Panc1 (cell line): Measurements from ENCODE around the gene GRIK4. TPM values are rescaled to one million over a fixed set of nuclear protein-coding genes. Genes with fewer than 3 reads are reported as not detected.
A peak's percentile ranks its signal among the peaks of the same experiment; 100 is the strongest.

ENCODE experiments used
- ATAC-seq: fragments of 200-7000 bp; cut with Tn5 transposase; 2 replicates; pipeline ENCODE4 v1.9.1; 2020; ENCODE audit warnings: mild to moderate bottlenecking, moderate library complexity
- BruUV-seq: library from RNA; stranded (reverse); fragments of 400-500 nt; replicated peaks from 2 replicates; lab custom pipeline; 2021; lab: Mats Ljungman, UMichigan
- CTCF ChIA-PET: fragments of 300-600 bp; sonication (Branson Sonifier 250); formaldehyde crosslinking; loops from one replicate; lab custom pipeline; 2022; ENCODE audit warnings: antibody characterized with exemption; lab: Charles Lee
- POLR2A ChIA-PET: fragments of 300-600 bp; sonication (Branson Sonifier 250); formaldehyde crosslinking; loops from one replicate; lab custom pipeline; 2022; ENCODE audit warnings: antibody characterized with exemption; lab: Charles Lee
- DNase-seq: peaks from one replicate; pipeline ENCODE4 v3.0.0-alpha.2; 2010; ENCODE audit warnings: low read depth, low spot score
- H3K27ac ChIP-seq: 2 replicates; pipeline ENCODE4 v1.5.1; 2011; ENCODE audit warnings: mild to moderate bottlenecking, low read length, inconsistent platforms
- H3K27me3 ChIP-seq: fragments of 200-500 bp; sonication (Bioruptor generic); 2 replicates; pipeline ENCODE4 v1.6.0; 2014; ENCODE audit warnings: low read length, inconsistent platforms; ENCODE audit not compliant: control insufficient read depth, insufficient read depth
- H3K36me3 ChIP-seq: fragments of 200-500 bp; sonication (Bioruptor generic); 2 replicates; pipeline ENCODE4 v1.5.1; 2014; ENCODE audit warnings: inconsistent platforms, mild to moderate bottlenecking, low read length, moderate library complexity; ENCODE audit not compliant: control insufficient read depth, insufficient read depth
- H3K4me1 ChIP-seq: 2 replicates; pipeline ENCODE4 v1.5.1; 2011; ENCODE audit warnings: inconsistent platforms, mild to moderate bottlenecking, low read length, moderate library complexity; ENCODE audit not compliant: control insufficient read depth, insufficient read depth
- H3K4me3 ChIP-seq, 2 experiments: 2 replicates each; pipeline ENCODE4 v1.5.1; 2011 to 2012; ENCODE audit warnings: low read depth in 2 of 2, low read length in 2 of 2, mild to moderate bottlenecking in 2 of 2, inconsistent platforms in 1 of 2, moderate library complexity in 1 of 2
- H3K9me3 ChIP-seq: fragments of 200-500 bp; sonication (Bioruptor generic); 2 replicates; pipeline ENCODE4 v1.5.1; 2014; ENCODE audit warnings: low read depth, mild to moderate bottlenecking, inconsistent platforms, low read length, moderate library complexity; ENCODE audit not compliant: control insufficient read depth, insufficient read depth
- SIN3A ChIP-seq: IDR thresholded peaks from 2 replicates; pipeline ENCODE4 v1.6.1; 2012; ENCODE audit warnings: low read depth, mild to moderate bottlenecking, low read length, moderate library complexity, borderline replicate concordance; ENCODE audit not compliant: insufficient read depth
- TCF7L2 ChIP-seq: IDR thresholded peaks from 2 replicates; pipeline ENCODE4 v1.6.1; 2011; ENCODE audit warnings: mild to moderate bottlenecking, low read depth, low read length, inconsistent platforms
- in situ Hi-C: cut with HindIII; loops from 2 replicates; pipeline ENCODE4 v1.10.0; 2016; ENCODE audit warnings: low sequenced_read_pairs, low pct_unique_long_range_greater_than_20kb
- intact Hi-C: fragments of 100-400 bp; cut with micrococcal nuclease; formaldehyde crosslinking; loops from one replicate; pipeline ENCODE4 v1.10.0; 2022; ENCODE audit not compliant: unreplicated experiment
- total RNA-seq: library from RNA; stranded (reverse); gene quantifications from one replicate; pipeline ENCODE4 v1.2.1, GENCODE V29; 2021; ENCODE audit not compliant: unreplicated experiment
- TF ChIP-seq, protein P1 (sequence below), 2 experiments: IDR thresholded peaks; 2 replicates each; pipeline ENCODE4 v1.6.1; 2011 to 2012; ENCODE audit warnings: low read depth in 2 of 2, control low read depth in 1 of 2, low read length in 1 of 2, mild to moderate bottlenecking in 1 of 2, moderate library complexity in 1 of 2; ENCODE audit not compliant: insufficient read depth in 1 of 2
- TF ChIP-seq, protein P2 (sequence below): fragments of 450-650 bp; IDR thresholded peaks from 2 replicates; pipeline ENCODE4 v1.5.1; 2017; ENCODE audit warnings: mild to moderate bottlenecking

GRIK4 gene
- total RNA-seq, 1 experiment from 2014 or later, result 0.62 TPM

DNA sequence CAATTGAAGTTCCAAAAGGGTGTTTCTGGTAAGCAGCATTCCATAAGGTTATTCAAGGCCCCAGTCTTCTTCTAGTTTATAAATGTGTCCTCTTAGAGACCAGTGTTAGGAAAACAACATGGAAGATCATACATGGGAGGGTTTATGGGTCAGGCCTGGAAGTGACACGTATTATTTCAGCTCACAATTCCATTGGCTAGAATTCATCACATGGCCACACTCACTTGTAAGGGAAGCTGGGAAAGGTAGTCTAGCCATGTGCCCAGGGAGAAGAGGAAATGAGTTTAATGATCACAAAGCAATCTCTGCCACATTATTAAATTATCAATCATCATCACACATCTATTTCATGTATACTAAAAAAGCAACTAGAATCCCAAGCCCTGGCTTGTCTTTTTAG is 330.6 kb downstream of the GRIK4 start:
- CTCF ChIA-PET, result no interaction called here

DNA sequence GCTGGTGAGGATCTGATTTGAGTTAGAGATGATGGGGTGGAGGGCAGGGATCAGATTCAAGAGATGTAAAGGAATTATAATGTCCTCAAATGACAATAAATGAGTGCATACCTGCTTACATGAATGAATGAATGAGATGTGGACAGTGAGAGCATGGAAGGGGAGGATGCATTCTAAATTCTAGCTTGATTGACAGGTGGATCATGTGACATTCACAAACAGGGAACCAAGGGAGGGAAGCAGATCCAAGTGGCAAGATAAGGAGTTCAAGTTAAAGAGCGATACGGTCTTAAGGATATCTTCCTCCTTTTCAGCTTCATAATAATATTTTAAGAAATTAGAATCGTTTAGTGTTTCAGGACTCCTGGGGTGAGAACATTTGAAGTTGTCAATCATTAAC is 341.9 kb downstream of the GRIK4 start:
- intact Hi-C loops (no loop called here), in situ Hi-C loops (no loop called here)
- ChIA-PET POLR2A (no interaction called here), CTCF (no interaction called here)
- DNase-seq, result no peak
- Histone ChIP-seq H3K27me3 (peaks cover 20% of the 10 kb centered on the region), H3K4me1 (no peaks in the 10 kb centered on the region), H3K4me3 (no peak overlapping the region), H3K36me3 (no peaks in the 10 kb centered on the region), H3K9me3 (no peaks in the 10 kb centered on the region), H3K27ac (no peak overlapping the region)
- no TSS peak for BruUV-seq
- no peak for TF ChIP-seq TCF7L2
- ATAC-seq, result no peak

More for the DNA sequence above, 330.6 kb downstream of the GRIK4 start:
- H3K4me1 ChIP-seq, result no peaks in the 10 kb centered on the region
- peaks cover 3% of the 10 kb centered on the region; the same call in 1 of the 2 replicates for H3K27me3 ChIP-seq
- H3K36me3 ChIP-seq, result no peaks in the 10 kb centered on the region
- DNase-seq (no peak), ATAC-seq (no peak)
- POLR2A ChIA-PET, result no interaction called here
- no peaks in the 10 kb centered on the region for H3K9me3 ChIP-seq
- H3K27ac ChIP-seq, result no peak overlapping the region
- in situ Hi-C loops, result no loop called here
- BruUV-seq, result no TSS peak
- TF ChIP-seq SIN3A (no peak), TCF7L2 (no peak)
- TF ChIP-seq, protein P1, sequence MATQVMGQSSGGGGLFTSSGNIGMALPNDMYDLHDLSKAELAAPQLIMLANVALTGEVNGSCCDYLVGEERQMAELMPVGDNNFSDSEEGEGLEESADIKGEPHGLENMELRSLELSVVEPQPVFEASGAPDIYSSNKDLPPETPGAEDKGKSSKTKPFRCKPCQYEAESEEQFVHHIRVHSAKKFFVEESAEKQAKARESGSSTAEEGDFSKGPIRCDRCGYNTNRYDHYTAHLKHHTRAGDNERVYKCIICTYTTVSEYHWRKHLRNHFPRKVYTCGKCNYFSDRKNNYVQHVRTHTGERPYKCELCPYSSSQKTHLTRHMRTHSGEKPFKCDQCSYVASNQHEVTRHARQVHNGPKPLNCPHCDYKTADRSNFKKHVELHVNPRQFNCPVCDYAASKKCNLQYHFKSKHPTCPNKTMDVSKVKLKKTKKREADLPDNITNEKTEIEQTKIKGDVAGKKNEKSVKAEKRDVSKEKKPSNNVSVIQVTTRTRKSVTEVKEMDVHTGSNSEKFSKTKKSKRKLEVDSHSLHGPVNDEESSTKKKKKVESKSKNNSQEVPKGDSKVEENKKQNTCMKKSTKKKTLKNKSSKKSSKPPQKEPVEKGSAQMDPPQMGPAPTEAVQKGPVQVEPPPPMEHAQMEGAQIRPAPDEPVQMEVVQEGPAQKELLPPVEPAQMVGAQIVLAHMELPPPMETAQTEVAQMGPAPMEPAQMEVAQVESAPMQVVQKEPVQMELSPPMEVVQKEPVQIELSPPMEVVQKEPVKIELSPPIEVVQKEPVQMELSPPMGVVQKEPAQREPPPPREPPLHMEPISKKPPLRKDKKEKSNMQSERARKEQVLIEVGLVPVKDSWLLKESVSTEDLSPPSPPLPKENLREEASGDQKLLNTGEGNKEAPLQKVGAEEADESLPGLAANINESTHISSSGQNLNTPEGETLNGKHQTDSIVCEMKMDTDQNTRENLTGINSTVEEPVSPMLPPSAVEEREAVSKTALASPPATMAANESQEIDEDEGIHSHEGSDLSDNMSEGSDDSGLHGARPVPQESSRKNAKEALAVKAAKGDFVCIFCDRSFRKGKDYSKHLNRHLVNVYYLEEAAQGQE (IDR thresholded peaks at IDR 0.05; ENCODE audit: insufficient read depth in 1 of 2, low read depth in 2 of 2, low read length in 1 of 2), result no peak
- intact Hi-C loops, result no loop called here
- no peak overlapping the region for H3K4me3 ChIP-seq

DNA sequence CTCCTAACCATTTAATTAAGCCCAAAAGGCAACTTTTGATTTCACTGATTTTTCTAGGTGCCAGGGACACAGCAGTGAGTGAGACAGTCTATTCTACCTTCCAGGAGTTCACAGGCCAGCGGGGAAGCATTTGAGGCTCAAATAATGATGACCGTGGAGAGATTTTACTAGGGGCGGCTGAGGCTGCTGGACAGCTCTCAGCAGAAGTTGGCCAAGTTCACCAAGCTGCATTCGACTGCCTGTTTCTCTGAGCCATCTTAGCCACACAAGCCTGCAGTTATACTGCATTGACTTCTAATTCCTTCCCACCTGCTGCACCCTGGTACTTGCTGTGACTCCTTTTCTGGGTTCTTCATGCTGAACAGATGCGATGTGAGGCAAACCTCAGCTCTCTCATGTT is 343.4 kb downstream of the GRIK4 start:
- Histone ChIP-seq H3K4me3 (no peak overlapping the region), H3K27me3 (peaks cover 20% of the 10 kb centered on the region), H3K9me3 (no peaks in the 10 kb centered on the region), H3K4me1 (no peaks in the 10 kb centered on the region), H3K27ac (no peak overlapping the region), H3K36me3 (no peaks in the 10 kb centered on the region)
- ATAC-seq (no peak), DNase-seq (no peak)
- POLR2A ChIA-PET, result interaction anchor here (0.7 kb wide), 1 partner anchor 11 kb away, joined by 3 read pairs; no protein-coding TSS in a partner anchor
- in situ Hi-C loops, result no loop called here
- CTCF ChIA-PET, result no interaction called here
- TF ChIP-seq, protein P1 (IDR thresholded peaks at IDR 0.05; ENCODE audit: insufficient read depth in 1 of 2, low read depth in 2 of 2, low read length in 1 of 2), result peak; percentile 67 to 77
- TF ChIP-seq, protein P2, sequence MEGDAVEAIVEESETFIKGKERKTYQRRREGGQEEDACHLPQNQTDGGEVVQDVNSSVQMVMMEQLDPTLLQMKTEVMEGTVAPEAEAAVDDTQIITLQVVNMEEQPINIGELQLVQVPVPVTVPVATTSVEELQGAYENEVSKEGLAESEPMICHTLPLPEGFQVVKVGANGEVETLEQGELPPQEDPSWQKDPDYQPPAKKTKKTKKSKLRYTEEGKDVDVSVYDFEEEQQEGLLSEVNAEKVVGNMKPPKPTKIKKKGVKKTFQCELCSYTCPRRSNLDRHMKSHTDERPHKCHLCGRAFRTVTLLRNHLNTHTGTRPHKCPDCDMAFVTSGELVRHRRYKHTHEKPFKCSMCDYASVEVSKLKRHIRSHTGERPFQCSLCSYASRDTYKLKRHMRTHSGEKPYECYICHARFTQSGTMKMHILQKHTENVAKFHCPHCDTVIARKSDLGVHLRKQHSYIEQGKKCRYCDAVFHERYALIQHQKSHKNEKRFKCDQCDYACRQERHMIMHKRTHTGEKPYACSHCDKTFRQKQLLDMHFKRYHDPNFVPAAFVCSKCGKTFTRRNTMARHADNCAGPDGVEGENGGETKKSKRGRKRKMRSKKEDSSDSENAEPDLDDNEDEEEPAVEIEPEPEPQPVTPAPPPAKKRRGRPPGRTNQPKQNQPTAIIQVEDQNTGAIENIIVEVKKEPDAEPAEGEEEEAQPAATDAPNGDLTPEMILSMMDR, result no peak
- BruUV-seq, result no TSS peak
- intact Hi-C loops, result no loop called here
